Smooth muscle cell (in vitro differentiated cells): ENCODE results near the gene ULBP1. TPM values are rescaled to one million over a fixed set of nuclear protein-coding genes. Genes with fewer than 3 reads are reported as not detected.
A peak's percentile ranks its signal among the peaks of the same experiment; 100 is the strongest.

ENCODE experiments used
- DNase-seq: peaks from one replicate; lab custom pipeline; 2025; ENCODE audit not compliant: unreplicated experiment; lab: John Stamatoyannopoulos, UW
- H2AFZ ChIP-seq: fragments of 200-600 bp; sonication (generic); 2 replicates; pipeline ENCODE4 v1.6.0; 2016; ENCODE audit warnings: antibody characterized with exemption, low read depth, mild to moderate bottlenecking
- H3F3A ChIP-seq: fragments of 200-600 bp; sonication (generic); 2 replicates; pipeline ENCODE4 v1.6.0; 2017; ENCODE audit warnings: antibody characterized with exemption, low read depth
- H3K27ac ChIP-seq: fragments of 200-600 bp; sonication (generic); 2 replicates; pipeline ENCODE4 v1.5.1; 2016; ENCODE audit warnings: low read depth, mild to moderate bottlenecking
- H3K27me3 ChIP-seq: fragments of 200-600 bp; sonication (generic); 2 replicates; pipeline ENCODE4 v1.6.1; 2016; ENCODE audit warnings: low read depth, mild to moderate bottlenecking
- H3K36me3 ChIP-seq: fragments of 200-600 bp; sonication (generic); 2 replicates; pipeline ENCODE4 v1.5.1; 2016; ENCODE audit warnings: low read depth
- H3K4me1 ChIP-seq: fragments of 200-600 bp; sonication (generic); 2 replicates; pipeline ENCODE4 v1.5.1; 2016; ENCODE audit warnings: low read depth
- H3K4me2 ChIP-seq: fragments of 200-600 bp; sonication (generic); 2 replicates; pipeline ENCODE4 v1.6.0; 2016; ENCODE audit warnings: mild to moderate bottlenecking
- H3K4me3 ChIP-seq: fragments of 200-600 bp; sonication (generic); 2 replicates; pipeline ENCODE4 v1.5.1; 2016; ENCODE audit warnings: mild to moderate bottlenecking
- H3K79me2 ChIP-seq: fragments of 200-600 bp; sonication (generic); 2 replicates; pipeline ENCODE4 v1.6.0; 2016; ENCODE audit warnings: low read depth, mild to moderate bottlenecking
- H3K9ac ChIP-seq: fragments of 200-600 bp; sonication (generic); 2 replicates; pipeline ENCODE4 v1.6.0; 2016; ENCODE audit warnings: low read depth
- H3K9me3 ChIP-seq: fragments of 200-600 bp; sonication (generic); replicated peaks from 2 replicates; pipeline ENCODE4 v1.5.1; 2016; ENCODE audit warnings: low read depth
- H4K20me1 ChIP-seq: fragments of 200-600 bp; sonication (generic); 2 replicates; pipeline ENCODE4 v1.6.0; 2016; ENCODE audit warnings: low read depth
- CTCF ChIP-seq: fragments of 200-600 bp; sonication (generic); IDR thresholded peaks from 2 replicates; pipeline ENCODE4 v1.5.1; 2017; ENCODE audit warnings: borderline replicate concordance, mild to moderate bottlenecking, antibody characterized with exemption; ENCODE audit not compliant: insufficient read depth, poor library complexity, severe bottlenecking
- WGBS: methylation state at CpG from one replicate; pipeline ENCODE4 v1.1.7; 2016; ENCODE audit warnings: low lambda C conversion rate; 5-methylcytosine and 5-hydroxymethylcytosine counted together
- polyA plus RNA-seq: library from polyadenylated mRNA; unstranded; fragments of >200 nt; fragmentation: Nextera tagmentation; extraction: Ambion mirVana; gene quantifications from 2 replicates; pipeline ENCODE4 v1.2.1, GENCODE V29; 2016
- total RNA-seq: library from RNA; depleted of rRNA; stranded (reverse); fragments of >200 nt; gene quantifications from 2 replicates; pipeline ENCODE4 v1.2.3, GENCODE V29; 2014

ULBP1 gene
- total and polyA plus RNA-seq, 2 experiments from 2014 or later, result 0.72 to 1.7 TPM

- no peak overlapping the region for H2AFZ ChIP-seq
- no peaks in the 10 kb centered on the region for H3F3A ChIP-seq
- peaks cover 69% of the 10 kb centered on the region for H3K27me3 ChIP-seq
- H3K36me3 ChIP-seq, result no peaks in the 10 kb centered on the region
- 12% methylated on average over 3 of the region's 3 CpGs for WGBS
- no peak overlapping the region for H3K4me3 ChIP-seq
- H4K20me1 ChIP-seq, result no peaks in the 10 kb centered on the region
- DNase-seq, result no peak
- H3K27ac ChIP-seq, result no peak overlapping the region
- H3K4me1 ChIP-seq, result no peaks in the 10 kb centered on the region
- no peak overlapping the region for H3K4me2 ChIP-seq
- peak; percentile 44 for TF ChIP-seq CTCF
- no peaks in the 10 kb centered on the region for H3K79me2 ChIP-seq
- H3K9me3 ChIP-seq, result no peaks in the 10 kb centered on the region
- H3K9ac ChIP-seq, result no peak overlapping the region
These were observed 34.3 kb upstream of the ULBP1 start for GRCh38 chr6:149929422-149929821.

- Histone ChIP-seq H4K20me1 (no peaks in the 10 kb centered on the region), H3K4me2 (no peak overlapping the region), H3K9me3 (no peaks in the 10 kb centered on the region), H3K79me2 (no peaks in the 10 kb centered on the region), H3K27me3 (peaks cover 79% of the 10 kb centered on the region), H3F3A (no peaks in the 10 kb centered on the region), H3K36me3 (no peaks in the 10 kb centered on the region), H3K4me1 (no peaks in the 10 kb centered on the region), H3K4me3 (no peak overlapping the region), H3K27ac (no peak overlapping the region), H3K9ac (no peak overlapping the region), H2AFZ (no peak overlapping the region)
- DNase-seq, result no peak
- 70% methylated on average over 6 of the region's 6 CpGs for WGBS
- no peak for TF ChIP-seq CTCF
These were observed 32.2 kb upstream of the ULBP1 start for GRCh38 chr6:149931501-149931900.

GRCh38 chr6:149933036-149933435 lies 30.7 kb upstream of the ULBP1 start:
- Histone ChIP-seq H3K36me3 (no peaks in the 10 kb centered on the region), H2AFZ (no peak overlapping the region), H3K4me1 (no peaks in the 10 kb centered on the region), H3K9ac (no peak overlapping the region), H3K4me3 (no peak overlapping the region), H3K27me3 (peaks cover 89% of the 10 kb centered on the region), H4K20me1 (no peaks in the 10 kb centered on the region), H3F3A (no peaks in the 10 kb centered on the region), H3K79me2 (no peaks in the 10 kb centered on the region), H3K27ac (no peak overlapping the region), H3K9me3 (no peaks in the 10 kb centered on the region), H3K4me2 (no peak overlapping the region)
- TF ChIP-seq CTCF, result no peak
- DNase-seq, result no peak
- 74% methylated on average over 5 of the region's 5 CpGs for WGBS

DNA sequence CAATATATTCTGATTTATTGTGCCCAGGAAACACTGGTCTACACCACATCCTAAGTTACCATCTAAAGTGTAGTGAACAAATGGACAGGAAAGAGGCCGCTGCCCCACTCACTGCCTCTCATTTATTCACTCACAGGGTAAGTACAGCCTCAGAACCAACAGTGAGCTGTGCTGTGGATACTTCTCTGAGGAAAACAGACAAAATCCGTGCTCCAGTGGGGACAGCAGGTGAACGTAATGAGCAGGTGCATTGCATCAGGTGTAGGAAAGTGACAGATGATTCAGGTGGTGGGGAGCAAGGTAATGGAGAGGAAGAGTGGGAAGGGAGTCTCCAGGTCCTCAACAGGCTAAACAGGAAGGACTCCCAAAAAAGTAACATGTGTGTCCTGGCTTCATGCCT lies 30.3 kb upstream of the ULBP1 start:
- Histone ChIP-seq H3K79me2 (no peaks in the 10 kb centered on the region), H4K20me1 (no peaks in the 10 kb centered on the region), H3K4me3 (no peak overlapping the region), H3K4me1 (no peaks in the 10 kb centered on the region), H3K27me3 (peaks cover 92% of the 10 kb centered on the region), H3K27ac (no peak overlapping the region), H3K9me3 (no peaks in the 10 kb centered on the region), H3K36me3 (no peaks in the 10 kb centered on the region), H3K4me2 (no peak overlapping the region), H2AFZ (no peak overlapping the region), H3F3A (no peaks in the 10 kb centered on the region), H3K9ac (no peak overlapping the region)
- no peak for TF ChIP-seq CTCF
- 50% methylated on average over 3 of the region's 3 CpGs for WGBS
- no peak for DNase-seq
